ENCODE data around the gene DAPK2. TPM values are rescaled to one million over a fixed set of nuclear protein-coding genes. Genes with fewer than 3 reads are reported as not detected.
A peak's percentile ranks its signal among the peaks of the same experiment; 100 is the strongest.

Gene DAPK2
- total and polyA plus RNA-seq, 2 of the 13 experiments (the other 11 are each of a cell fraction or from before 2014, with no cell fraction given), result 0.33 to 0.63 TPM

DNA sequence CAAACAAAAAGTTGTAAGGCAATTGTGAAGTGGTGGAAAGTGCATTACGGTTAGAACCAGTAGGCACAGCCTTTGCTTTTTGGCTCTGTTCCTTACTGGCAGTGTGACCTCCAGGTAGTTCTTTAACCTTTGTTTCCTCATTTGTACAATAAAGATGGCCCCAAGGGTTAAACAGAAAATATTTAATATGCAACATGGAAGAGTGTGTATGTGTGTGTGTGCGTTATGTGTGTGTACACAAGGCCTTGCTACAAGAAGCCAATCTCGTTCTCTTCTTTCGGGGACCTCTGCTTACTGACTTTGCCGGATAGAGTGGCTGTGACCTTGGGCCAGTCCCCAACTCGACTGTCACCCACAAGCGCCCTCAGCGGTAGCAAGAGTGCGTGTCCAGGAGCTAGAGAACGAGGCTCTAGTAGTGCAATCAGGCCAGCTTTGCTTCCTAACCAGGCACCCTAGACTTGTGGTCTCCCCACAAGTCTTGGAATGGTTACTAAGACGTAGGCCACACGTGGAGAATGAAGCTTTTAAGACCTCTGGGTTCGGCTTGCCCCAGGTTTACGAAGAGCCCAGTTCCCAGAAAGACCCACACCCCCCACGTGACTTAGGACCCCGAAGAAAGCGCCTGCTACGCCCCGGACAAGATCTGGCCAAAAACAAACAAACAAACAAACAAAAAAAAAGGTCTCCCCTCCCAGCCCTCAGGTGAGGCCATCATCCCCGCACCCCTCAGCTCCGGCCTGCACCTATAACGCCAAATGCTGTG, 46.8 kb upstream of the DAPK2 start (continued):
- TF ChIP-seq KMT2A (CRISPR knock-in tag; IDR thresholded peaks at IDR 0.05) (no peak; the same call in 1 of the 2 replicates), MBNL3 (CRISPR knock-in tag; conservative IDR thresholded peaks at IDR 0.05) (no peak), AGO1 (IDR thresholded peaks at IDR 0.05; ENCODE audit: low read depth, low read length, poor library complexity, severe bottlenecking) (no peak), ZBTB42 (CRISPR knock-in tag; IDR thresholded peaks at IDR 0.05) (no peak), ZNF83 (CRISPR knock-in tag; IDR thresholded peaks at IDR 0.05; ENCODE audit: borderline replicate concordance) (no peak), TBX3 (IDR thresholded peaks at IDR 0.05; ENCODE audit: borderline replicate concordance) (no peak), ZNF3 (CRISPR knock-in tag; IDR thresholded peaks at IDR 0.05) (no peak), ZNF33A (CRISPR knock-in tag; IDR thresholded peaks at IDR 0.05; ENCODE audit: borderline replicate concordance) (no peak), MIXL1 (CRISPR knock-in tag; IDR thresholded peaks at IDR 0.05) (no peak), SAFB2 (CRISPR knock-in tag; IDR thresholded peaks at IDR 0.05; ENCODE audit: borderline replicate concordance, low read depth) (no peak), RAD21 (CRISPR knock-in tag; IDR thresholded peaks at IDR 0.05) (no peak), ISL2 (CRISPR knock-in tag; IDR thresholded peaks at IDR 0.05) (no peak), ZEB1 (IDR thresholded peaks at IDR 0.05; ENCODE audit: insufficient replicate concordance, low read depth) (no peak), ZNF607 (CRISPR knock-in tag; IDR thresholded peaks at IDR 0.05; ENCODE audit: borderline replicate concordance) (peak; percentile 60; the same call in 1 of the 2 replicates), GATA4 (IDR thresholded peaks at IDR 0.05; ENCODE audit: borderline replicate concordance, low read depth) (no peak), SMAD3 (CRISPR knock-in tag; IDR thresholded peaks at IDR 0.05) (no peak)
- TF ChIP-seq, protein P1, sequence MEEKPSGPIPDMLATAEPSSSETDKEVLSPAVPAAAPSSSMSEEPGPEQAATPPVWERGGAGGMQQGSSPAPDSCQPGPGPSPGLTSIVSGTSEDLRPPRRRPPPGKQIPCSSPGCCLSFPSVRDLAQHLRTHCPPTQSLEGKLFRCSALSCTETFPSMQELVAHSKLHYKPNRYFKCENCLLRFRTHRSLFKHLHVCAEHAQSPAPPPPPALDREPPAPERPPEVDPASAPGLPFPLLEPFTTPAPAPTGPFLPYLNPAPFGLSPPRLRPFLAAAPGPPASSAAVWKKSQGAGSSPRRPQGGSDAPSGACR (CRISPR knock-in tag; IDR thresholded peaks at IDR 0.05), result no peak
- TF ChIP-seq, protein P2, sequence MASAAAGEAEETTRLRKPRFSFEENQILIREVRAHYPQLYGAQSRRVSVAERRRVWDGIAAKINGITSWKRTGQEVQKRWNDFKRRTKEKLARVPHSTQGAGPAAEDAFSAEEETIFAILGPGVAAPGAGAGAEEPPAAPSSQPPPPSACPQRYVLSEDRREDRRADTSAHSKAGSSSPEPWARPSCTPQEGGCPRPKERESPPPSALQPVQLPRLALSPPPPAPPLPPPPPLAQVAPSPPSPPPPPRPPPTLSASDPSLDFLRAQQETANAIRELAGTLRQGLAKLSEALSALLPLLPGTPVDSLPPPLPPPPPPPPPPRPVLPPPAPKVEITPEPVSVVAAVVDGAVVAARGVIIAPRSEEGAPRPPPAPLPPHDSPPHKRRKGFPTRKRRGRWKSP (CRISPR knock-in tag; IDR thresholded peaks at IDR 0.05), result no peak
- TF ChIP-seq, protein P3, sequence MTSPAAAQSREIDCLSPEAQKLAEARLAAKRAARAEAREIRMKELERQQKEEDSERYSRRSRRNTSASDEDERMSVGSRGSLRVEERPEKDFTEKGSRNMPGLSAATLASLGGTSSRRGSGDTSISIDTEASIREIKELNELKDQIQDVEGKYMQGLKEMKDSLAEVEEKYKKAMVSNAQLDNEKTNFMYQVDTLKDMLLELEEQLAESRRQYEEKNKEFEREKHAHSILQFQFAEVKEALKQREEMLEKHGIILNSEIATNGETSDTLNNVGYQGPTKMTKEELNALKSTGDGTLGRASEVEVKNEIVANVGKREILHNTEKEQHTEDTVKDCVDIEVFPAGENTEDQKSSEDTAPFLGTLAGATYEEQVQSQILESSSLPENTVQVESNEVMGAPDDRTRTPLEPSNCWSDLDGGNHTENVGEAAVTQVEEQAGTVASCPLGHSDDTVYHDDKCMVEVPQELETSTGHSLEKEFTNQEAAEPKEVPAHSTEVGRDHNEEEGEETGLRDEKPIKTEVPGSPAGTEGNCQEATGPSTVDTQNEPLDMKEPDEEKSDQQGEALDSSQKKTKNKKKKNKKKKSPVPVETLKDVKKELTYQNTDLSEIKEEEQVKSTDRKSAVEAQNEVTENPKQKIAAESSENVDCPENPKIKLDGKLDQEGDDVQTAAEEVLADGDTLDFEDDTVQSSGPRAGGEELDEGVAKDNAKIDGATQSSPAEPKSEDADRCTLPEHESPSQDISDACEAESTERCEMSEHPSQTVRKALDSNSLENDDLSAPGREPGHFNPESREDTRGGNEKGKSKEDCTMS (CRISPR knock-in tag; conservative IDR thresholded peaks at IDR 0.05), result no peak
- TF ChIP-seq, protein P4, sequence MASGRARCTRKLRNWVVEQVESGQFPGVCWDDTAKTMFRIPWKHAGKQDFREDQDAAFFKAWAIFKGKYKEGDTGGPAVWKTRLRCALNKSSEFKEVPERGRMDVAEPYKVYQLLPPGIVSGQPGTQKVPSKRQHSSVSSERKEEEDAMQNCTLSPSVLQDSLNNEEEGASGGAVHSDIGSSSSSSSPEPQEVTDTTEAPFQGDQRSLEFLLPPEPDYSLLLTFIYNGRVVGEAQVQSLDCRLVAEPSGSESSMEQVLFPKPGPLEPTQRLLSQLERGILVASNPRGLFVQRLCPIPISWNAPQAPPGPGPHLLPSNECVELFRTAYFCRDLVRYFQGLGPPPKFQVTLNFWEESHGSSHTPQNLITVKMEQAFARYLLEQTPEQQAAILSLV (CRISPR knock-in tag; IDR thresholded peaks at IDR 0.05; ENCODE audit: borderline replicate concordance), result 0 out of 2 replicates have a peak, but pooled peaks have one; percentile 13
- TF ChIP-seq, protein P5, sequence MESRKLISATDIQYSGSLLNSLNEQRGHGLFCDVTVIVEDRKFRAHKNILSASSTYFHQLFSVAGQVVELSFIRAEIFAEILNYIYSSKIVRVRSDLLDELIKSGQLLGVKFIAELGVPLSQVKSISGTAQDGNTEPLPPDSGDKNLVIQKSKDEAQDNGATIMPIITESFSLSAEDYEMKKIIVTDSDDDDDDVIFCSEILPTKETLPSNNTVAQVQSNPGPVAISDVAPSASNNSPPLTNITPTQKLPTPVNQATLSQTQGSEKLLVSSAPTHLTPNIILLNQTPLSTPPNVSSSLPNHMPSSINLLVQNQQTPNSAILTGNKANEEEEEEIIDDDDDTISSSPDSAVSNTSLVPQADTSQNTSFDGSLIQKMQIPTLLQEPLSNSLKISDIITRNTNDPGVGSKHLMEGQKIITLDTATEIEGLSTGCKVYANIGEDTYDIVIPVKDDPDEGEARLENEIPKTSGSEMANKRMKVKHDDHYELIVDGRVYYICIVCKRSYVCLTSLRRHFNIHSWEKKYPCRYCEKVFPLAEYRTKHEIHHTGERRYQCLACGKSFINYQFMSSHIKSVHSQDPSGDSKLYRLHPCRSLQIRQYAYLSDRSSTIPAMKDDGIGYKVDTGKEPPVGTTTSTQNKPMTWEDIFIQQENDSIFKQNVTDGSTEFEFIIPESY (CRISPR knock-in tag; IDR thresholded peaks at IDR 0.05), result no peak

Data from HepG2 (cell line).